ENCODE measurements around the gene INPP4B.

The INPP4B gene

DNA sequence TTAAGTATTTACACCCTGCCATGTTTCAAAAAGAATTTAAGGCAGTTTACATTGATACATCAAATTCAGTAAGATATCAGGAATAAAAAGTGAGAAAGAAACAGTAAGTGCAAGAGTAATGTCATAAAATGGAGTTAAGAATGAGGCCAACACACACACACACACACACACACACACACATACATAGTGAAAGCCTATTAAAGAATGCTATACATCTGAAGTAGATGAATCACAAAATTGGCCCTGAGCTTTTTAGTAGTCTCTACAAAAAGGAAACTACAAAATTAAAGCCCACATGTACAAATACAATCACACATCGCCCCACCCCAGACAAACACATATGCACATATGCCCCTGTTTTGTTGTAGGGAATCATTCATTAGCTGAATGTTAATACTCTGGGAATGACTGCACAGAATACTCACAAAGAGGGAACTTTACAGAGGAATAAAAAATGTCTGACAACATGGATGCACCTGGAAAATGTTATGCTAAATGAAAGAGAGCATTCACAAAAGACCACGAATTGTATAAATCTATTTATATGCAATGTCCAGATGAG is 780.9 kb downstream of the INPP4B start:
- no peak overlapping the region for H3K27ac ChIP-seq
- H3K4me3 ChIP-seq (IDR thresholded peaks at IDR 0.05; ENCODE audit: insufficient read depth, low read depth, low read length), result no peak overlapping the region
- H3K4me1 ChIP-seq (ENCODE audit: low read depth, poor library complexity, severe bottlenecking), result no peaks in the 10 kb centered on the region
- H4K20me1 ChIP-seq (ENCODE audit: insufficient read depth), result no peaks in the 10 kb centered on the region
- no peaks in the 10 kb centered on the region for H3K36me3 ChIP-seq (ENCODE audit: insufficient read depth)
- H3K4me2 ChIP-seq, result no peak overlapping the region
- TF ChIP-seq CTCF (conservative IDR thresholded peaks at IDR 0.05; ENCODE audit: low read depth, low read length), result no peak
- H3K9ac ChIP-seq, result no peak overlapping the region
- no peak overlapping the region for H2AFZ ChIP-seq (ENCODE audit: low read depth)
- H3K79me2 ChIP-seq (ENCODE audit: insufficient read depth, low read depth), result no peaks in the 10 kb centered on the region
- H3K27me3 ChIP-seq (ENCODE audit: insufficient read depth, low read depth), result no peaks in the 10 kb centered on the region

GRCh38 chr4:142064181-142064580 is 781.9 kb downstream of the INPP4B start:
- Histone ChIP-seq H3K9ac (no peak overlapping the region), H3K27me3 (ENCODE audit: insufficient read depth, low read depth) (no peaks in the 10 kb centered on the region), H3K4me1 (ENCODE audit: low read depth, poor library complexity, severe bottlenecking) (no peaks in the 10 kb centered on the region), H2AFZ (ENCODE audit: low read depth) (no peak overlapping the region), H3K4me2 (no peak overlapping the region), H4K20me1 (ENCODE audit: insufficient read depth) (no peaks in the 10 kb centered on the region), H3K4me3 (IDR thresholded peaks at IDR 0.05; ENCODE audit: insufficient read depth, low read depth, low read length) (no peak overlapping the region), H3K79me2 (ENCODE audit: insufficient read depth, low read depth) (no peaks in the 10 kb centered on the region), H3K36me3 (ENCODE audit: insufficient read depth) (no peaks in the 10 kb centered on the region), H3K27ac (no peak overlapping the region)
- TF ChIP-seq CTCF (conservative IDR thresholded peaks at IDR 0.05; ENCODE audit: low read depth, low read length), result no peak

DNA sequence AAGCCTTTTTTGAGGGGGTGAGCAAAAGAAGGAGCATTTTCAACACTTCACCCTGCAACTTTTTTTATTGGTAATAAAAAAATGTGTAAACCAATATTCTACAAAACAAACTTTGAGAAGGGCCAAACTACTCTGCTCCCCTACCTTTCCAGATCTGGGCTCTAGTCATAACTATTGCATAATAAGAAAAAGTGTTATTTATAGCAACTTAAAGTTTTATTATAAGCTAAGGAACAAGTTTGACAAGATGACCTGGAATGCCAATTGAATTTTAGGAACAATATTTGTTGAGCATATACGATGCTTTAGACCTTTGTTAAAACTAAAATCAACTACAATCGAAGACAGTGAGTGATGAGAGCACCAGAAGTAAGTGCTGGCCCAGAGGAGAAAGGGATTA is 800.1 kb downstream of the INPP4B start:
- no peaks in the 10 kb centered on the region for H3K79me2 ChIP-seq (ENCODE audit: insufficient read depth, low read depth)
- H3K9ac ChIP-seq, result no peak overlapping the region
- no peak overlapping the region for H3K27ac ChIP-seq
- no peaks in the 10 kb centered on the region for H3K4me1 ChIP-seq (ENCODE audit: low read depth, poor library complexity, severe bottlenecking)
- H3K4me2 ChIP-seq, result no peak overlapping the region
- H2AFZ ChIP-seq (ENCODE audit: low read depth), result no peak overlapping the region
- H3K4me3 ChIP-seq (IDR thresholded peaks at IDR 0.05; ENCODE audit: insufficient read depth, low read depth, low read length), result no peak overlapping the region
- TF ChIP-seq CTCF (conservative IDR thresholded peaks at IDR 0.05; ENCODE audit: low read depth, low read length), result no peak
- no peaks in the 10 kb centered on the region for H3K36me3 ChIP-seq (ENCODE audit: insufficient read depth)
- H4K20me1 ChIP-seq (ENCODE audit: insufficient read depth), result no peaks in the 10 kb centered on the region
- no peaks in the 10 kb centered on the region for H3K27me3 ChIP-seq (ENCODE audit: insufficient read depth, low read depth)

- no peak overlapping the region for H2AFZ ChIP-seq (ENCODE audit: low read depth)
- no peak for TF ChIP-seq CTCF (conservative IDR thresholded peaks at IDR 0.05; ENCODE audit: low read depth, low read length)
- no peaks in the 10 kb centered on the region for H3K79me2 ChIP-seq (ENCODE audit: insufficient read depth, low read depth)
- H3K9ac ChIP-seq, result no peak overlapping the region
- no peaks in the 10 kb centered on the region for H3K4me1 ChIP-seq (ENCODE audit: low read depth, poor library complexity, severe bottlenecking)
- no peaks in the 10 kb centered on the region for H4K20me1 ChIP-seq (ENCODE audit: insufficient read depth)
- no peak overlapping the region for H3K27ac ChIP-seq
- H3K4me3 ChIP-seq (IDR thresholded peaks at IDR 0.05; ENCODE audit: insufficient read depth, low read depth, low read length), result no peak overlapping the region
- H3K27me3 ChIP-seq (ENCODE audit: insufficient read depth, low read depth), result no peaks in the 10 kb centered on the region
- no peak overlapping the region for H3K4me2 ChIP-seq
- H3K36me3 ChIP-seq (ENCODE audit: insufficient read depth), result no peaks in the 10 kb centered on the region
Observed at GRCh38 chr4:142044271-142044670, 801.8 kb downstream of the INPP4B start.

Measured in KMS-11 (cell line).